Brain microvascular endothelial cell (primary cell): Measurements from ENCODE around the gene EXOSC9.

Experiments
- DNase-seq: peaks from one replicate; pipeline ENCODE4 v3.0.0-alpha.2; 2020
- H3K27ac ChIP-seq: fragments of 250-450 bp; sonication (Bioruptor Pico); 2 replicates; pipeline ENCODE4 v1.5.1; 2020; ENCODE audit warnings: mild to moderate bottlenecking, moderate library complexity
- H3K27me3 ChIP-seq: fragments of 250-450 bp; sonication (Bioruptor Pico); replicated peaks from 2 replicates; pipeline ENCODE4 v1.5.1; 2020; ENCODE audit warnings: mild to moderate bottlenecking
- H3K36me3 ChIP-seq: fragments of 250-450 bp; sonication (Bioruptor Pico); replicated peaks from 2 replicates; pipeline ENCODE4 v1.5.1; 2020; ENCODE audit warnings: mild to moderate bottlenecking
- H3K4me3 ChIP-seq: 2 replicates; pipeline ENCODE4 v1.5.1; 2011; ENCODE audit warnings: low read depth, mild to moderate bottlenecking, control low read depth, low read length, moderate library complexity
- CTCF ChIP-seq: IDR thresholded peaks from 2 replicates; pipeline ENCODE4 v1.5.1; 2011; ENCODE audit warnings: low read depth, mild to moderate bottlenecking, moderate library complexity, low read length, control low read depth, inconsistent platforms; ENCODE audit errors: missing control alignments
- in situ Hi-C: cut with HindIII; loops from 2 replicates; pipeline ENCODE4 v1.10.0; 2017; ENCODE audit warnings: low sequenced_read_pairs, low pct_ligation_motif_present

The EXOSC9 gene

GRCh38 chr4:121829511-121829910, 28.4 kb downstream of the EXOSC9 start:
- Histone ChIP-seq H3K4me3 (no peak overlapping the region), H3K27me3 (no peaks in the 10 kb centered on the region), H3K36me3 (peaks cover 5% of the 10 kb centered on the region), H3K27ac (no peak overlapping the region)
- no peak for TF ChIP-seq CTCF
- in situ Hi-C loops: no loop called here
- no peak for DNase-seq

- no peak for DNase-seq
- Histone ChIP-seq H3K27ac (no peak overlapping the region), H3K4me3 (no peak overlapping the region), H3K27me3 (no peaks in the 10 kb centered on the region), H3K36me3 (peaks cover 12% of the 10 kb centered on the region)
- TF ChIP-seq CTCF: no peak
- in situ Hi-C loops: no loop called here
Measured at GRCh38 chr4:121838136-121838535, 37.0 kb downstream of the EXOSC9 start.

- H3K27ac ChIP-seq: no peak overlapping the region
- peaks cover 18% of the 10 kb centered on the region for H3K36me3 ChIP-seq
- no peak for DNase-seq
- in situ Hi-C loops: no loop called here
- H3K4me3 ChIP-seq: no peak overlapping the region
- no peak for TF ChIP-seq CTCF
- no peaks in the 10 kb centered on the region for H3K27me3 ChIP-seq
Measured at GRCh38 chr4:121842862-121843261, 41.7 kb downstream of the EXOSC9 start.

GRCh38 chr4:121846662-121847061, 45.5 kb downstream of the EXOSC9 start:
- Histone ChIP-seq H3K27ac (no peak overlapping the region), H3K27me3 (no peaks in the 10 kb centered on the region), H3K4me3 (no peak overlapping the region), H3K36me3 (peaks cover 17% of the 10 kb centered on the region)
- in situ Hi-C loops: no loop called here
- DNase-seq: no peak
- no peak for TF ChIP-seq CTCF

- DNase-seq: no peak
- H3K27ac ChIP-seq: no peak overlapping the region
- TF ChIP-seq CTCF: no peak
- peaks cover 8% of the 10 kb centered on the region for H3K36me3 ChIP-seq
- no peak overlapping the region for H3K4me3 ChIP-seq
- H3K27me3 ChIP-seq: no peaks in the 10 kb centered on the region
- in situ Hi-C loops: no loop called here
Measured at GRCh38 chr4:121851354-121851753, 50.2 kb downstream of the EXOSC9 start.

GRCh38 chr4:121860121-121860520, 59.0 kb downstream of the EXOSC9 start:
- in situ Hi-C loops: no loop called here
- Histone ChIP-seq H3K4me3 (no peak overlapping the region), H3K27ac (no peak overlapping the region), H3K36me3 (peaks cover 18% of the 10 kb centered on the region), H3K27me3 (no peaks in the 10 kb centered on the region)
- TF ChIP-seq CTCF: no peak
- no peak for DNase-seq
